ENCODE results near the gene KCNMA1.

DNA sequence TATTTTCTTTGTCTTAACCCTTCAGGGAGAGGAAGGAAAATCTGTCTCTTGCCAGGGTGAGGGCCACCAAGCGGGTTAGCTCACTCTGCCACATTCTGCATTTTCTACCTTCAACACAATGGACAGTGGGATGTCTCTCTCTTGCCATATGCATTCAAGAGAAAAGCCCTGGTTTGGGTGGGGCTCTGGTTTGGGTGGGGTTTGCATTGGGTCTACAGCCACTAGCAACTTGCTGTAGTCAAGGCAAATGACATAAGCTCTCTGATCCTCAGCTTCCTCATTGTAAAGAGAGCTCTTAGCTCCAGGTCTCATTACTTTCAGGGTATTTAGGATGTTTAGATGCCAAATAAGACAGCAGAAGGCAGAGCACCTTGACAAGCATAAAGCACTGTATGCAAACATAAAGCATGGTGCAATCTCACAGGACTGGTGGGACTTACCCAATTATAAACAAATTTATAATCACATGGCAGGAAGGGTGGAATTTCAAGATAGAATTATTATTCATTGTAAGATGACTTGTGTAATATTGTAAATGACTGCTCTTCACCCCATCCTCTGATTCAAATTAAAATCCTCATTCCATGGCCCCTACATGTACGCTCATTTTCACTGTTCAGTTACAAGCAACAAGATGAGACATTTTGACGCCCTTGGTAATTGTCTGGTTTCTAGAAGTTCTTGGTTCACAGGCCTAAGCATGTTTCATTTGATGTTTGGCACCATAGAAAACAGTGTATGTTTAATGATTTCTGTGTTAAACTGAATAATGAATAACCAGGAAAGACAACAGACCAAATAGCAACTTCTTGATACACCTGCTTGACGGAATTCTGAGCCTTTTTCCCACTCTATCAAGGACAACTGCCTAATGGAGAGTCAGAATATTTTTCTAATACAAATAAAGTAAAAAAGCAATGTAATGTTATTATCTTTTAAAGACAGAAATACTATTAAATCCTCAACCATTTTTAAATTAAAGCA, 258.9 kb downstream of the KCNMA1 start:
- TF ChIP-seq, protein P1, sequence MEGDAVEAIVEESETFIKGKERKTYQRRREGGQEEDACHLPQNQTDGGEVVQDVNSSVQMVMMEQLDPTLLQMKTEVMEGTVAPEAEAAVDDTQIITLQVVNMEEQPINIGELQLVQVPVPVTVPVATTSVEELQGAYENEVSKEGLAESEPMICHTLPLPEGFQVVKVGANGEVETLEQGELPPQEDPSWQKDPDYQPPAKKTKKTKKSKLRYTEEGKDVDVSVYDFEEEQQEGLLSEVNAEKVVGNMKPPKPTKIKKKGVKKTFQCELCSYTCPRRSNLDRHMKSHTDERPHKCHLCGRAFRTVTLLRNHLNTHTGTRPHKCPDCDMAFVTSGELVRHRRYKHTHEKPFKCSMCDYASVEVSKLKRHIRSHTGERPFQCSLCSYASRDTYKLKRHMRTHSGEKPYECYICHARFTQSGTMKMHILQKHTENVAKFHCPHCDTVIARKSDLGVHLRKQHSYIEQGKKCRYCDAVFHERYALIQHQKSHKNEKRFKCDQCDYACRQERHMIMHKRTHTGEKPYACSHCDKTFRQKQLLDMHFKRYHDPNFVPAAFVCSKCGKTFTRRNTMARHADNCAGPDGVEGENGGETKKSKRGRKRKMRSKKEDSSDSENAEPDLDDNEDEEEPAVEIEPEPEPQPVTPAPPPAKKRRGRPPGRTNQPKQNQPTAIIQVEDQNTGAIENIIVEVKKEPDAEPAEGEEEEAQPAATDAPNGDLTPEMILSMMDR (IDR thresholded peaks at IDR 0.05): no peak
- TF ChIP-seq POLR2A (IDR thresholded peaks at IDR 0.05) (no peak), POLR2AphosphoS5 (IDR thresholded peaks at IDR 0.05) (no peak), EP300 (IDR thresholded peaks at IDR 0.05) (no peak)
